Esophagus squamous epithelium (tissue), 5 donors: ENCODE data around the gene SGCD. TPM values are rescaled to one million over a fixed set of nuclear protein-coding genes. Genes with fewer than 3 reads are reported as not detected.

Source experiments
- DNase-seq: peaks from one replicate; lab custom pipeline; 2025; lab: John Stamatoyannopoulos, UW
- H3K27ac ChIP-seq, 4 donors: fragments of 200-600 bp; sonication (generic); one replicate each; pipeline ENCODE4 v1.5.1; 2016 to 2019; ENCODE audit warnings: mild to moderate bottlenecking in 1 of 4
- H3K27me3 ChIP-seq, 4 donors: fragments of 200-600 bp; sonication (generic); 1 replicate in 3 of 4; 2 replicates in 1 of 4; pipeline versions ENCODE4 v1.5.1 to v1.6.0; 2017 to 2021; ENCODE audit warnings: antibody characterized with exemption in 1 of 4
- H3K36me3 ChIP-seq, 3 donors: fragments of 200-600 bp; sonication (generic); one replicate each; pipeline ENCODE4 v1.5.1; 2016 to 2019
- H3K4me1 ChIP-seq, 3 donors: fragments of 200-600 bp; sonication (generic); one replicate each; pipeline ENCODE4 v1.5.1; 2017 to 2019
- H3K4me3 ChIP-seq, 4 donors: fragments of 200-600 bp; sonication (generic); 1 replicate in 3 of 4; 2 replicates in 1 of 4; pipeline ENCODE4 v1.5.1; 2016 to 2019; ENCODE audit warnings: mild to moderate bottlenecking in 2 of 4, moderate library complexity in 1 of 4
- H3K9me3 ChIP-seq, 3 donors: fragments of 200-600 bp; sonication (generic); one replicate each; pipeline ENCODE4 v1.5.1; 2016 to 2019
- POLR2A ChIP-seq, 4 donors: fragments of 450-650 bp; IDR thresholded peaks; one replicate each; pipeline ENCODE4 v1.6.1; 2017; ENCODE audit warnings: antibody characterized with exemption in 4 of 4, mild to moderate bottlenecking in 4 of 4, moderate library complexity in 3 of 4
- WGBS, 2 donors: methylation state at CpG; one replicate each; pipeline ENCODE4 v1.1.5; 2018; 5-methylcytosine and 5-hydroxymethylcytosine counted together
- intact Hi-C: fragments of 100-400 bp; cut with DNase I; formaldehyde crosslinking; loops from one replicate; pipeline ENCODE4 v1.15.0; 2022
- total RNA-seq, 4 donors: library from RNA; depleted of rRNA; stranded (reverse); fragments of >200 nt; gene quantifications; one replicate each; pipeline ENCODE4 v1.1.0, GENCODE V29; 2016
- TF ChIP-seq, protein P1 (sequence below), 6 experiments: fragments of 450-650 bp in 4 of 6; fragments of 200-600 bp in 2 of 6; sonication (generic) in 2 of 6; IDR thresholded peaks; one replicate each; pipeline ENCODE4 v1.5.1; 2016 to 2019; ENCODE audit warnings: antibody characterized with exemption in 6 of 6, mild to moderate bottlenecking in 4 of 6, moderate library complexity in 4 of 6
- donor health status: DM: yes; HTN: yes; CAD: no.

SGCD gene
- total RNA-seq, 4 donors from 2014 or later: 0.08 to 4.4 (median 0.64) TPM

DNA sequence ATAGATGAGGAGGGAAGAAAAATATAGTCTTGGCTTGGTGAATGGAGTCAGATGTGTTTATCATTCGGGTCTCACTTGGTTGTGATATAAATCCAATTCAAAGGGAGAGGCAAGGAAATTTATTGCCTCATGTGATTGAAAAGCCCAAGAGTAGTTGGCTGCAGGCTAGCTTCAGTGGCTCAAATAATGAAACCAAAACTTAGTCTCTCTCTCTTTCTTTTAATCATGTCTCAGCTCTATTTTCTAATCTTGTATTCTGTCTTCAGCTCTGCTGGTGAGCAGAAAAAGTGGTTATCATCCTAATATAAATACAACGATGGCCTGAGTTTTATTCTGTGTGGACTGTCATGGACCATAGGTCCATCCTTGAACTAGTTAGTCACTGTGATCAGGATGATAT is 288.9 kb downstream of the SGCD start:
- DNase-seq: no peak
- no peak overlapping the region for H3K27ac ChIP-seq
- H3K36me3 ChIP-seq: no peaks in the 10 kb centered on the region
- TF ChIP-seq, protein P1, sequence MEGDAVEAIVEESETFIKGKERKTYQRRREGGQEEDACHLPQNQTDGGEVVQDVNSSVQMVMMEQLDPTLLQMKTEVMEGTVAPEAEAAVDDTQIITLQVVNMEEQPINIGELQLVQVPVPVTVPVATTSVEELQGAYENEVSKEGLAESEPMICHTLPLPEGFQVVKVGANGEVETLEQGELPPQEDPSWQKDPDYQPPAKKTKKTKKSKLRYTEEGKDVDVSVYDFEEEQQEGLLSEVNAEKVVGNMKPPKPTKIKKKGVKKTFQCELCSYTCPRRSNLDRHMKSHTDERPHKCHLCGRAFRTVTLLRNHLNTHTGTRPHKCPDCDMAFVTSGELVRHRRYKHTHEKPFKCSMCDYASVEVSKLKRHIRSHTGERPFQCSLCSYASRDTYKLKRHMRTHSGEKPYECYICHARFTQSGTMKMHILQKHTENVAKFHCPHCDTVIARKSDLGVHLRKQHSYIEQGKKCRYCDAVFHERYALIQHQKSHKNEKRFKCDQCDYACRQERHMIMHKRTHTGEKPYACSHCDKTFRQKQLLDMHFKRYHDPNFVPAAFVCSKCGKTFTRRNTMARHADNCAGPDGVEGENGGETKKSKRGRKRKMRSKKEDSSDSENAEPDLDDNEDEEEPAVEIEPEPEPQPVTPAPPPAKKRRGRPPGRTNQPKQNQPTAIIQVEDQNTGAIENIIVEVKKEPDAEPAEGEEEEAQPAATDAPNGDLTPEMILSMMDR (IDR thresholded peaks at IDR 0.05): no peak
- no peak for TF ChIP-seq POLR2A (IDR thresholded peaks at IDR 0.05)
- 87 to 90% methylated on average over 2 of the region's 2 CpGs for WGBS, 2 donors
- H3K27me3 ChIP-seq: no peaks in the 10 kb centered on the region
- H3K4me3 ChIP-seq: no peak overlapping the region
- peaks cover 0 to 14% (median 9%) of the 10 kb centered on the region in 3 donors for H3K9me3 ChIP-seq
- no peaks in the 10 kb centered on the region for H3K4me1 ChIP-seq
- intact Hi-C loops: no loop called here

DNA sequence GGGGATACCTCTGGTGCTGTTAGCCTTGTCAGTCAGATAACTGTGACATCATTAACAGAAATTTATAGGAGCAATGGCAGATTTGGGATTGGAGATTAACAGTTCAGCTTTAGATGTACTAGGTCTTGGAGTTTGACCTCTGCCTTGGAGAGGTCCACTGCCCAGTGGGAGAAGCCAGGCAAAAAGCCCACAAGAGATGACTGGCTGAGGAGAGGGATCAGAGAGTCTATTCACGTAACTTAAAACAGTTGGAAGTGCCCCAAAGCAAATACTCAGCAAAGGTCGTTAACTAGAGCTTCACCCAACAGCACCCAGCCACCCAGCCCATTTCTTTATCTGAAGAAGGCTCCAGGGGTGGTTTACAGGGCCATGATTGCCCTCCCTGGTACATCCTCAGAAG is 290.5 kb downstream of the SGCD start:
- no peak for DNase-seq
- no peaks in the 10 kb centered on the region for H3K36me3 ChIP-seq
- TF ChIP-seq, protein P1 (IDR thresholded peaks at IDR 0.05): no peak
- H3K27me3 ChIP-seq: no peaks in the 10 kb centered on the region
- H3K4me1 ChIP-seq: no peaks in the 10 kb centered on the region
- H3K4me3 ChIP-seq: no peak overlapping the region
- 46 to 53% methylated on average over 2 of the region's 2 CpGs for WGBS, 2 donors
- intact Hi-C loops: no loop called here
- H3K9me3 ChIP-seq: peaks cover 0 to 4% (median 3%) of the 10 kb centered on the region in 3 donors
- H3K27ac ChIP-seq: no peak overlapping the region

DNA sequence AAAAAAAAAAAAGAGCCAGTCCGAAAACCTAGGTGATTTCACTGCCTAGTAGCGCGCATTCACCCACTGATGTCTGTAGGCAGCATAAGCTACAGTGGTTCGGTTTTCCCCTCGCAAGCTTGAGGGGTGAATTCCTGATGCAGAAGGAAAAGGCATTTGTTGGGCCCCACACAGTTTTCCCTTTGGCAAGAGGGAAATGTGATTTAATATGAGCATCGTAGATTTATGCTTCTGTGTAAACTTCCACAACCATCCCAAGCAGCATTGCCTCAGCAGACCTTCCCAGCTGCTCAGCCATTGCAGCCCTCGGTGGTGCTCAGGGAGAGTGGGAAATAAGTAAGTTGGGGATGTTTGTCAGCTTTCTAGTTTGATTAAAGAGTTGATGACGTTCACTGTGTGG is 291.6 kb downstream of the SGCD start:
- no peak for TF ChIP-seq POLR2A (IDR thresholded peaks at IDR 0.05)
- TF ChIP-seq, protein P1 (IDR thresholded peaks at IDR 0.05): no peak
- no peak overlapping the region for H3K4me3 ChIP-seq
- no peaks in the 10 kb centered on the region for H3K36me3 ChIP-seq
- intact Hi-C loops: no loop called here
- whole genome bisulfite sequencing, 2 donors: 84 to 86% methylated on average over 8 of the region's 8 CpGs
- DNase-seq: no peak
- H3K4me1 ChIP-seq: no peaks in the 10 kb centered on the region
- no peaks in the 10 kb centered on the region for H3K27me3 ChIP-seq
- H3K27ac ChIP-seq: no peak overlapping the region
- H3K9me3 ChIP-seq: no peaks in the 10 kb centered on the region

DNA sequence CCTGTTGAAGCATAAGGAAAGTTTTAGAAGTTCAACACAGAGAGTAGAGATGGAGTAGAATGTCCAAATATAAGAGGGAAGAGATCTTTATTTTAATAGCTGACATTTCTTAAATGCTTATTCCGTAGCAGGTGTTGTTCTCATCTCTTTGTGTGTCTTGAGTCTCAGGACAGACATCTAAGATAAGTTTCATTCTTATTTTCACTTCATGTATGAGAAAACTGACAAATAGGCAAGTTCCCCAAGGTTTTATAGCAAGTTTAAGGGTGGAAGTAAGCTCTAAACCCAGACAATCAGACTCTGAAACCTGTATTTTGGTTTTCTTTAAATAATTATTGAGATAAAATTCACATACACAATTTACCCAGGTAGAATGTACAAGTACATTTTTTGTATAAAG is 294.8 kb downstream of the SGCD start:
- no peaks in the 10 kb centered on the region for H3K27me3 ChIP-seq
- no peak overlapping the region for H3K4me3 ChIP-seq
- 59 to 72% methylated on average over 1 of the region's 1 CpG for WGBS, 2 donors
- no peak for DNase-seq
- H3K36me3 ChIP-seq: no peaks in the 10 kb centered on the region
- TF ChIP-seq, protein P1 (IDR thresholded peaks at IDR 0.05): no peak
- no peak for TF ChIP-seq POLR2A (IDR thresholded peaks at IDR 0.05)
- no peak overlapping the region for H3K27ac ChIP-seq
- intact Hi-C loops: no loop called here
- H3K9me3 ChIP-seq: no peaks in the 10 kb centered on the region
- H3K4me1 ChIP-seq: no peaks in the 10 kb centered on the region

DNA sequence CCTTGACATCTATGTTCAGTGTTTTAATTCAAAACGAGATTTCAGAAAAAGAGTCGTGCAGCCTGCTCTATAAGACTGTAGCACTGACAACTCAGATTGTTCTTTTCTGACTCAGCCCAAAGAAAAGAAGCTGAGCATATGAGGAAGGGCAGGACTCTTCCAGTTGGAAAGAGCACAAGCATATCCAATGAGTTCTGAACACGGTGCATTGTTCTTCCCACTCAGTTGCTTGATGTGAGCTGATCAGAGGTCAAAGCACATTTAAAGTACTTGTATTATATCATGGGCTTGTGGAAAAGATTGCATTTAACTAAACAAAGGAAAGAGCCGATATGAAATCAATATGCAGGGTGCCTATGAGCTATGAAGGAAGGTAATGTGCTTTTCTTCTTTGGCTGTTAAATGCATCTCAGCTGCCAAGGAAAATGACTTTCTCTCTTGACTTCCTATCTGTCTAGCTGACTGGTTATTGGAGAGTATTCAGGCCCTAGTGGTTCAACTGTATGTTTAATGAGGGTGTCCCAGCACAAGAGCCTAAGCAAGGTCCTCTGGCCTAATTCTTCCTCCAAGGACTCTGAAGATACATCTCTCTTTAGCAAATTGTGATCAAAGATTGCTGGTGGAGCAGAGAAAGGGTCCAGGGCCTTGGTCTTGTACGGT is 296.5 kb downstream of the SGCD start:
- H3K27me3 ChIP-seq: no peaks in the 10 kb centered on the region
- TF ChIP-seq POLR2A (IDR thresholded peaks at IDR 0.05): no peak
- TF ChIP-seq, protein P1 (IDR thresholded peaks at IDR 0.05): no peak
- H3K27ac ChIP-seq: no peak overlapping the region
- no peaks in the 10 kb centered on the region for H3K36me3 ChIP-seq
- DNase-seq: no peak
- intact Hi-C loops: no loop called here
- no peaks in the 10 kb centered on the region for H3K4me1 ChIP-seq
- H3K9me3 ChIP-seq: no peaks in the 10 kb centered on the region
- no peak overlapping the region for H3K4me3 ChIP-seq
- 76 to 79% methylated on average over 5 of the region's 5 CpGs for WGBS, 2 donors
